Measurements from ENCODE around the gene SLC24A3.

DNA sequence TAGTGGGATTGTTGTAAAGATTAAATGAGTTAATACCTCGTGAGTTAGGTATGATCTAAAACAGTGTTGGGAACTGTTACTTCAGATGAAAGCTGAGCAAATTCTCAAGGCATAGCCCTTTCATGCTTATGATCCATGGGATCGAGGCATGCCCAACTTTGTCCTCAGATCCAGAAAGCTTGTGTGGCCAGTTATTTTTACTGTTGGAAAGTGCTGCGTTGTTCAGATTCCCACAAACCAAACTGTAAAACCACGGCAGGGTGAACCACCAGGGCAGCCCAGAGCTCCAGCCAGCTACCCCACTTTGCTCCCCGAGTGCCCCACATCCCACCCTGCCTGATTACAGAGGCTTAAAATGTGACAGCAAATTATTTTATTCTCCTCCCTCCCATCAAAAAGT is 406.3 kb downstream of the SLC24A3 start:
- TF ChIP-seq, protein P1, sequence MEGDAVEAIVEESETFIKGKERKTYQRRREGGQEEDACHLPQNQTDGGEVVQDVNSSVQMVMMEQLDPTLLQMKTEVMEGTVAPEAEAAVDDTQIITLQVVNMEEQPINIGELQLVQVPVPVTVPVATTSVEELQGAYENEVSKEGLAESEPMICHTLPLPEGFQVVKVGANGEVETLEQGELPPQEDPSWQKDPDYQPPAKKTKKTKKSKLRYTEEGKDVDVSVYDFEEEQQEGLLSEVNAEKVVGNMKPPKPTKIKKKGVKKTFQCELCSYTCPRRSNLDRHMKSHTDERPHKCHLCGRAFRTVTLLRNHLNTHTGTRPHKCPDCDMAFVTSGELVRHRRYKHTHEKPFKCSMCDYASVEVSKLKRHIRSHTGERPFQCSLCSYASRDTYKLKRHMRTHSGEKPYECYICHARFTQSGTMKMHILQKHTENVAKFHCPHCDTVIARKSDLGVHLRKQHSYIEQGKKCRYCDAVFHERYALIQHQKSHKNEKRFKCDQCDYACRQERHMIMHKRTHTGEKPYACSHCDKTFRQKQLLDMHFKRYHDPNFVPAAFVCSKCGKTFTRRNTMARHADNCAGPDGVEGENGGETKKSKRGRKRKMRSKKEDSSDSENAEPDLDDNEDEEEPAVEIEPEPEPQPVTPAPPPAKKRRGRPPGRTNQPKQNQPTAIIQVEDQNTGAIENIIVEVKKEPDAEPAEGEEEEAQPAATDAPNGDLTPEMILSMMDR (CRISPR knock-in tag; IDR thresholded peaks at IDR 0.05) = no peak
- TF ChIP-seq, protein P2, sequence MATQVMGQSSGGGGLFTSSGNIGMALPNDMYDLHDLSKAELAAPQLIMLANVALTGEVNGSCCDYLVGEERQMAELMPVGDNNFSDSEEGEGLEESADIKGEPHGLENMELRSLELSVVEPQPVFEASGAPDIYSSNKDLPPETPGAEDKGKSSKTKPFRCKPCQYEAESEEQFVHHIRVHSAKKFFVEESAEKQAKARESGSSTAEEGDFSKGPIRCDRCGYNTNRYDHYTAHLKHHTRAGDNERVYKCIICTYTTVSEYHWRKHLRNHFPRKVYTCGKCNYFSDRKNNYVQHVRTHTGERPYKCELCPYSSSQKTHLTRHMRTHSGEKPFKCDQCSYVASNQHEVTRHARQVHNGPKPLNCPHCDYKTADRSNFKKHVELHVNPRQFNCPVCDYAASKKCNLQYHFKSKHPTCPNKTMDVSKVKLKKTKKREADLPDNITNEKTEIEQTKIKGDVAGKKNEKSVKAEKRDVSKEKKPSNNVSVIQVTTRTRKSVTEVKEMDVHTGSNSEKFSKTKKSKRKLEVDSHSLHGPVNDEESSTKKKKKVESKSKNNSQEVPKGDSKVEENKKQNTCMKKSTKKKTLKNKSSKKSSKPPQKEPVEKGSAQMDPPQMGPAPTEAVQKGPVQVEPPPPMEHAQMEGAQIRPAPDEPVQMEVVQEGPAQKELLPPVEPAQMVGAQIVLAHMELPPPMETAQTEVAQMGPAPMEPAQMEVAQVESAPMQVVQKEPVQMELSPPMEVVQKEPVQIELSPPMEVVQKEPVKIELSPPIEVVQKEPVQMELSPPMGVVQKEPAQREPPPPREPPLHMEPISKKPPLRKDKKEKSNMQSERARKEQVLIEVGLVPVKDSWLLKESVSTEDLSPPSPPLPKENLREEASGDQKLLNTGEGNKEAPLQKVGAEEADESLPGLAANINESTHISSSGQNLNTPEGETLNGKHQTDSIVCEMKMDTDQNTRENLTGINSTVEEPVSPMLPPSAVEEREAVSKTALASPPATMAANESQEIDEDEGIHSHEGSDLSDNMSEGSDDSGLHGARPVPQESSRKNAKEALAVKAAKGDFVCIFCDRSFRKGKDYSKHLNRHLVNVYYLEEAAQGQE (IDR thresholded peaks at IDR 0.05; ENCODE audit: borderline replicate concordance in 1 of 2, low read depth in 1 of 2, low read length in 2 of 2) = no peak
- TF ChIP-seq TCF7L2 (IDR thresholded peaks at IDR 0.05; ENCODE audit: low read depth, low read length) (no peak), EHMT2 (IDR thresholded peaks at IDR 0.05; ENCODE audit: borderline replicate concordance, low read depth, low read length) (no peak), FOSL1 (CRISPR knock-in tag; IDR thresholded peaks at IDR 0.05; ENCODE audit: borderline replicate concordance) (no peak), GABPA (IDR thresholded peaks at IDR 0.05; ENCODE audit: low read depth, low read length) (no peak), GABPA (CRISPR knock-in tag; IDR thresholded peaks at IDR 0.05; ENCODE audit: low read depth) (no peak), ZNF138 (CRISPR knock-in tag; IDR thresholded peaks at IDR 0.05; ENCODE audit: low read depth) (no peak), EZH2 (conservative IDR thresholded peaks at IDR 0.05; ENCODE audit: low read depth, low read length) (no peak), MTA3 (CRISPR knock-in tag; IDR thresholded peaks at IDR 0.05) (no peak), JUND (CRISPR knock-in tag; IDR thresholded peaks at IDR 0.05) (no peak)
- TF ChIP-seq, protein P3, sequence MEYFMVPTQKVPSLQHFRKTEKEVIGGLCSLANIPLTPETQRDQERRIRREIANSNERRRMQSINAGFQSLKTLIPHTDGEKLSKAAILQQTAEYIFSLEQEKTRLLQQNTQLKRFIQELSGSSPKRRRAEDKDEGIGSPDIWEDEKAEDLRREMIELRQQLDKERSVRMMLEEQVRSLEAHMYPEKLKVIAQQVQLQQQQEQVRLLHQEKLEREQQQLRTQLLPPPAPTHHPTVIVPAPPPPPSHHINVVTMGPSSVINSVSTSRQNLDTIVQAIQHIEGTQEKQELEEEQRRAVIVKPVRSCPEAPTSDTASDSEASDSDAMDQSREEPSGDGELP (IDR thresholded peaks at IDR 0.05; ENCODE audit: borderline replicate concordance, low read depth) = no peak
